ENCODE results near the gene ABCC3.

ABCC3 gene

DNA sequence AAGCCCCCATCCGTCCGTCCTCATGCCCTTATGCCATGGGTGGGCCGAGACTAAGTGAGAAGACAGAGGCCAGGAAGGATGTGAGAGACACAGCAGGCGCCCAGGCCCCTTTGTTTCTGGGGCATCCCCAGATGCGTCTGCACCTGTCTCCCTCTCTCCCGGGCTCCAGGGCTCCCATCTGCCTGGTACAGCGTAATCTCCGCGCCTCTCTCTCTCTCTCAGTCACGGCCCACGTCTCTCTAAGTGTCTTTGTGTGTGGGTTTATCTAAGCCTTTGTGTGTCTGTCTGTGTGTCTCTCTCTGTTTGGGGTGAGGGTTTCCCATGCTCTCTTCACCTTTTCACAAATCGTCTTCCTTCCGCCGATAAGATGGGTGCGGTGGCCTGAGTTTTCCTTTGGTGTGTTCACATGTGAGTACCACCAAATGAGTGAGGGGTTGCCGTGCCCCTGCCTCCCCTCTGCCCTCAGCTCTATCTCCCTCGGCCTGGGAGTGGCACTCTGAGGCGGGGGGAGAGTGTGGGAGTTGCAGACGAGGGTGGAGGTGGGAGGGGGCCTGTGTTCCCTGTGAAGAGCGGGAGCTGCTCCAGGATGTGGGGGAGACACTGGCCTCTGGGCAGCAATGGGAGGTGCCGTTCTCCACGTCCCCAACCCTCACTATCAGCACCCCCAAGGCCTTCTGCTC is 25.8 kb upstream of the ABCC3 start:
- DNase-seq = peak; percentile 43

DNA sequence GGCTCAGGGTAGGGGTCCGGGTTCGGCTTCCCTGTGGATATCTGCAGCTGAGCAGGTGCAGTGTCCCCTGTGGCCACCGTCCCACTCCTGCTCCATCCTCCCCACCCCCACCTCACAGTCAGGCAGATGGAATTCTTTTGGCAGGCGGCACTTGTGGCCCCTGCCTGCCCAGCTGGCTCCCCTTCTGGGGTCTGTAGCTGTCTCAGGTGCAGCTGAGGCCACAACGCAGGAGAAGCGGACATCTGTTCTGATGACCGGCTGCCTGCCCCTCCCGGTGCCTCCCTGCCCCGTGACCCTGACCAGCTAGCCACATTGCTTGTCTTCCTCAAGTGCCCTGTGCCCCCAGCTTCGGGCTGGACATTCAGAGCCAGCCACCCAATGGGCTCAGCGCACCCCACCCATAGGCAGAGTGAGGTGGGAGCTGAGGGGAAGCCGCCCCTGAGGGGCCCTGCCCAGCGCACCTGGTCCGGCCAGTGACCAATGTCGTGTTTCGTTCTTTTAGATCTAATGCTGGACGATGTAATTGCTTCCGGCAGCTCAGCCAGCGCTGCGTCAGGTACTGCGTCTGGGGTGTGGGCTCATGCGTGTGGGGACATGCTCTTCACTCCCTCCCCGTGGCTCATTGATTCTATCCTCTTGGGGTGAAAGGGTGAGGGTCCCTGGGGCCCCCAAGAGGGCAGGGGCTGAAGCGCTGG is 25.2 kb upstream of the ABCC3 start:
- no peak for DNase-seq

DNA sequence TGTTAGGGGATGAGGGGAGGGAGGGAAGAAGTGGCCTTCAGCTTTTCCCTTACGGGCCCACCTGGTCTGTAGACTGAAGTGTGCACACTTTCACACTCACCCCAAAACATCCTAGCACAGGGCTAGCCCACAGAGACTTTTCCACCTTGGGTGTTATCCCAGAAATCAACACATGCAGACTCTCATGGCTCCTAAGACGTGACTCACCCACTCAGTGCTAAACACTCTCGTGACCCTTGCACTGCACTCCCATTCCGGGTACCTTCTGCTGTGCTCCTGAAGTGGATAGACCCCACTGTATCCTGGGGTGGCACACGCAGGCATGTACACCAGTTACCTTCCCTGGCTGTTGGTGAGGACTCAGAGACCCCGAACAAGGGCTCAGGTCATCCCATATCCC is 23.0 kb upstream of the ABCC3 start:
- DNase-seq = no peak

DNA sequence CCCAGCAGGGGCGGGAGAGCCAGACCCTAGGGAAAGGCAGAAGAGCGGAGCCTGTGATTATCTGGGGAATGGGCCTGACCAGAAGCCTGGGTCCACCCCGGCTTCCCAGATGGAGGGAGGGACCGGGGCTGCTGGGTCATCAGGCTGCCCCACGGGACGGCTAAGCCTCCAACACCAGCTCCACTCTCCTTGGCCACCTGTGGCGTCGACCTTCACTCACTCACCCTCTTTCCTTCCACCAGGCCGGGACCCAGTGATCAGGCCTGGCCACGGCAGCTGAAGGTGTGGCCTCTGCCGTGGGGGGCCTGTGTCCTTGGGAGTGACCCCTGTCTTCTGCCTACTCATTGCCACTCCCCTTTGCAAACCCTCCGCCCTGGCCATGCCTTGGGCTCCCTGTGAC is 22.4 kb upstream of the ABCC3 start:
- DNase-seq = no peak

DNA sequence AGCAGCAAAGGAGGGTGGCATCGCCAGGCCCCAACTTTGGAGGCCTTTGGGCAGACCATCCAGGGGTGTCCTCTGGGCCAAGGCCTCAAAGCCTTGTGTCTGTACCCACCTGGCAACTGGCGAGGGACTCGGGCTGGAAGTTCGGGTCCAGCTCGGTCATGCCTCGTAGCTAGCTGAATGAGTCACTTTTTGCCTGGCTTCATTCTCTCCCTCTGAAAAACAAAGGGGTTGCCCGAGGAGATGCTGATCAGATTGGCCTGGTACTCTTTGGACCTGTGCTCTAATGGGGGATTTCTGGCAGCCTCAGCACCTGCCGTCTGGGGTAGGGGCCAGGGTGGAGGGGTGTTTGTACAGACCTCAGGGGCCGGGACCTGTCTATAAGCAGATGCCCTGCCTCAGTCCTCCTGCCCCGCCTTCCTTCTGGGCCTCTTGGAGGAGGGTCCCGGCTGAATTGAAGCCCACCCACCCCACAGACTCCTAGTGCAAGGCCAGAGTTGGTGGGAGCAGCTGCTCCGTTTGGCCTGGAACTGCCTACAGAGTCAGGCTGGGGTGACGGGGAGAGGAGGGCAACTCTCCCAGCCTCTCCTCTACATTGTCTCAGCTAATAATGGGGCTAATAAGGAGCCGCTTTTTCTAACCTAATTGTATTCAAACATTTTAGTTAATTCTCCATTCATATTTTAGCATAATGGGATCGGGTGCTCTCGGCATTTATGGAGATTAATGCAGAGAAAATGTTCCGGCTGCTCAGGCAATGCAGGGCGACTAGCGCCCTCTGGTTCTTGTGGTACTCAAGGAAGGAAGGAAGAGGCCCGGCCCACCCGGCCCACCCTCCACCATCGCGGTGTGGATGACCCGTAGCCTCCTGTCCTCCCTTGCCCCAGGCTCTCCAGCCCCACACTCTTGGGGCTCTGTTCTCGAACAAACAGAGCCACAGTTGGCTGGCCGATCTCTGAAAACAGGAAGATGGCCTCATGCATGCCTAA is 21.4 kb upstream of the ABCC3 start:
- DNase-seq = no peak

DNA sequence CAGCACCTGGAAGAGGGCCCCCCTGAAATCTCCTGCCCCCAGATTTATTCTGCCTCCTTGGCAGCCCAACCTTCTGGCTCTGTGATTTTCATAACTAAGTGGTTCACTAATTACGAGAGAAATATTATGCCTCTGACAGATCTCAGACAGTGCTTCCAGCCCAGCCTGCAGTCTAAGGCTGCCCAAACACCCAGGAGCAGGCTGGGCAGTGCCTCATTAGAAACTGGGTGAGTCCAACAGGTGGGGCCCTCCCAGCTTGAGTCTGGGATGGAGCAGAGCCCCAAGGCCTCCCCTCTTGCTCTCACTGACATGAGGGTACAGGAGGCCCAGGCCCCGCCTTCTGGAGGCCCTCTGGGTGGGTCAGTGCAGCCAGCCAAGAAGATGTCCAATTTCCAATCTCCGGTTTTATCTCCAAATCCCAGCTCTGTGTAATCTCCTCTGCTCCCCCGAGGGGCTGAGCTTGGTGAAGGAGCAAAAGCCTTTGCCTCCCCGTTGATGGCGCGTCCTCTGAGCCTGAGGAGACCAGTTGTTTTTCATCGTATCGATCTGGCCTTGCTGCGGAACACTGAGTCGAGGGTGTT is 20.1 kb upstream of the ABCC3 start:
- DNase-seq = no peak

DNA sequence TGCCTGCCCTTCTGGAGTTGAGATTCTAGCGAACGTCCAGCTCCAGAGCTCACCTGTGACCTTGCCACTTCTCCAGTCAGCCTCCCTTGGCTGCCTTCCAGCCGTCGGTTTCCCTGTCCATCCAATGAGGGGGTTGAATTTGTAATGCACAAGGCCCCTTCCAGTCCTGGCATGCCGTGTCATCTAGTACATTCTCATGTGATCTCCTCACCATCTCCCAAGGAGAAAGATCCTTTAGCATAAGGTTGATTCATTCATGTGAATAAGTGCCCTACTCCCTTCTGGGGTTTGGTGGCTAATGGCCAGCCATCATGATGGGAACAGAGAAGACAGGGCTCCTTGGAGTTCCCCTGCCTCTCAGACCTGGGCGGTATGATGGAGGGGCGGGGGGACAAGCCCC is 18.9 kb upstream of the ABCC3 start:
- DNase-seq = no peak

DNA sequence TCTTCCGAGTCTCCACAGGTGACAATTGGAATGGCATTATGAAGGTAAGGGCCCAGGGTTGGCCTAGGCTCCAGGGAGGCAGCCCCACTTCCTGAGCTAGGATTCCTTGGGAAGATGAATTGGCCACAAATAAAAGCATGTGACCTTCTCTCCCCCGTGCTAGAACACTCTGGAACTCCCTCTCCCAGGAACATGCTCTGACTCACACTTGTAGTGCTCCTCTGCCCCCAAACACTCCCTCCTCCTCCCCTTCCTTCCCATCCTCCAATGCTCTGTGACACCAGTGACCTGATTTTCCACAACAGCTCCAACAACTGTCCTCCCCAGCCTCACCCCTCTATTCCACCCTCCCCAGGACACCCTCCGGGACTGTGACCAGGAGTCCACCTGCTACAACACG is 16.4 kb upstream of the ABCC3 start:
- DNase-seq = no peak

DNA sequence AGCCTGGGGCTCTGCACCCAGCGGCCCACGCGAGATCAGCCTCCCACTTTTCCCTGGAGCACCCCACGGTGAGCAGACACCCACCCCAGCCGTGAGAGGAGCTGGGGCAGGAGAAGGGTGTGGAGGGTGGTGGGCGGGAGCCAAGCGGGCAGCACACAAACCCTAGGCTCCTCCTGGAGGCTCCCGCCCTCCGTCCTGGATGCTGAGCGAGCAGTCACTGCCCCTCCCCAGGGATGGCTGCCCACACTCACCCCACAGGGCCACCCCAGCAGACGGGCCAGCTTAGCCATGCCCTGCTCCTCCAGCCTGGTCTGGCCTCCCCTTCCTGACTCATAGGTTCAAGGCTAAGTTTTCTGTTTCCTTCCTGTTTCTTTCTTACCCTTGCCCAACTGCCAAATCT is 15.7 kb upstream of the ABCC3 start:
- DNase-seq = no peak

DNA sequence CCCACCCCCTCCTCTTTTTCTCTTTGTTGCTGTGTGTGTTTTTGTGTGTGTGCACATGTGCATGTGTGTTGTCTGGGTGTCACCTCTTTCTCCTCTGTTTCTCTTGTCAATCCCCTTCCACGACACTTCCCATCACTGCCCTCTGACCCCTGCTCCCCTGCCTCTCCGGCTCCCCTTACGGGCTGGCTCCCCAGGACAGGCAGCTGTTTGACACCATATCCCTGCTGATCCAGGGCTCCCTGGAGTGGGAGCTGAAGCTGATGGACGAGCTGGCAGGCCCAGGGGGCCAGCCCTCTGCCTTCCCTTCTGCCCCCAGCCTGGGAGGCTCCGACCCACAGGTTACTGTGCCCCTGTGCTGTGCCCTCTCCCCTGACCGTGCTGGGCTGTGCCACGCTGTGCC is 15.2 kb upstream of the ABCC3 start:
- DNase-seq = no peak

DNA sequence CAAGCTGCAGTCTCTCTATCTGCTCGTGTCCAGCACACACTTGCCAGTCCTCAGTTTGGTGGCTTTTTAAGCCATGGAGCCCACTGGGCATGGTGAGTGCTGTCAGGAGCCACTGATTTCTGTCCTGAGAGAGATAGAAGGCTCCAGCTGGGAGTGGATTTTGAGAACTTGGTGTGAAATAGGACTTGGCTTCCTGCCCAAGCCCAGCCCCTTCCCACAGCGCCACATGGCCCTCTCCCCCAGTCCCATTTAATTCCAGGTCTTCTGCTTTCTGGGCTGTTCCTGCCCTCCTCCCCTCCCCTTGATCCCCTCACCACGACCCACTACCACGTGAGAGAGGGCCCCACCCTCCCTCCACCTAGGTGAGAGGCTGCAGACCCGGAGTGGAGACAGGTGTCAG is 14.4 kb upstream of the ABCC3 start:
- DNase-seq = no peak

DNA sequence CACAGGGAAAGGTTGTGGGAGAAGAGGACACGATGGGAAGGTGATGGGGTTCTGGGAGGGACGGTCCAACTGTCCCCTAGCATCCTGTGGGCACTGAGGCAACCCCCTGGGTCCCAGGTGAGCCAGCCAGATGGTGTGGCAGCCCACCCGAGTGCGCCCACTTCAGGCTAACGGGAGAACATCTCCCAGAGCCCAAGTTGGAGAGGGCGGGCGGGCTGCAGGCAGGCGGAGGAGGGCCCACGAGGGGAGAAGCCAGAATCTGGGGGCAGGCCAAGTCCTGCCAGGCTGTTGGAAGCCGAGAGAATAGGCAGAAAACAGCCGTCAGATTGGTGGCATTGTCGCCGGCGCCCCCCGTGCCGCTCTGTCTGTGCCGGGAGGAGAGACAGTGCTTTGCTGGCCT is 13.8 kb upstream of the ABCC3 start:
- DNase-seq = no peak

DNA sequence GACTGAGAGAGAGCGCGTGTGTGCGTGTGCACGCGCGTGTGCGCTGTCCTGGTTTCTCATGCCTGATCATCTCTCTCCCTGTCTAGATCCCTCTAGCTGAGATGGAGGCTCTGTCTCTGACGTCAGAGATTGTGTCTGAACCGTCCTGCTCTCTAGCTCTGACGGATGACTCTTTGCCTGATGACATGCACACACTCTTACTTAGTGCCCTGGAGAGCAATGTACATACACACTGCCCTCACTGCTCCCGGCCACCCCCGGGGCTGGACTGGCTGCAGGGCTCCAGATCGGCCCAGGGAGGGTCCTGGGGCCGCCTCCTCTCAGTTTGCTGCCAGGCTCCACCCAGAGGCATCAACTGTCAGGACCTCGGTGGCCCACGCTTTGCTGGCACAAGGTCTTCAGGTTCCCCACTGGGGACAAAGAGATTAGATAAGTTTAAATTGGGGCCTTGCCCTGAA is 13.1 kb upstream of the ABCC3 start:
- no peak for DNase-seq

DNA sequence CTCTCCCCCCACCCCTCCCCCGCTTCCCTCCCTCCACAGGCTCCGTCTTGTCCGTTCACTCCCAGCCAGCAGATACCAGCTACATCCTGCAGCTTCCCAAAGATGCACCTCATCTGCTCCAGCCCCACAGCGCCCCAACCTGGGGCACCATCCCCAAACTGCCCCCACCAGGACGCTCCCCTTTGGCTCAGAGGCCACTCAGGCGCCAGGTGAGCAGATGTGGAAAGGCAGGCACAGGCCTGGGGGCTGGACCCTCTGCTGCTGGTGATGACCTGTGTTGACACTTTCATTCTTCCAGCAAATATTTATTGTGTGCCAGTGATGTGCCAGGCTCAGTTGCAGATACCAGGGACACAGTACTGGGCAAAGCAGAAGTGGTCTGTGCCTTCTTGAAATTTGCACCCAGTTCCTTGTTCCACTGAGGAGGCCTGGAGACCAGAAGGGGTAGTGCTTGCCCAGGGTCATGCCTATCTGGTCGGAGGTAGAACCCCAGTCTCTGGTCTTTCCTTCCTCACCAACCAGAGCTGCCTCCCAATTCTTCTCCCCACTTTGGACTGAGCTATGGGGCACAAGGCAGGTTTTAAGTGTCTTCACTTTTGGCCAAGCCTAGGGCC is 10.3 kb upstream of the ABCC3 start:
- no peak for DNase-seq

DNA sequence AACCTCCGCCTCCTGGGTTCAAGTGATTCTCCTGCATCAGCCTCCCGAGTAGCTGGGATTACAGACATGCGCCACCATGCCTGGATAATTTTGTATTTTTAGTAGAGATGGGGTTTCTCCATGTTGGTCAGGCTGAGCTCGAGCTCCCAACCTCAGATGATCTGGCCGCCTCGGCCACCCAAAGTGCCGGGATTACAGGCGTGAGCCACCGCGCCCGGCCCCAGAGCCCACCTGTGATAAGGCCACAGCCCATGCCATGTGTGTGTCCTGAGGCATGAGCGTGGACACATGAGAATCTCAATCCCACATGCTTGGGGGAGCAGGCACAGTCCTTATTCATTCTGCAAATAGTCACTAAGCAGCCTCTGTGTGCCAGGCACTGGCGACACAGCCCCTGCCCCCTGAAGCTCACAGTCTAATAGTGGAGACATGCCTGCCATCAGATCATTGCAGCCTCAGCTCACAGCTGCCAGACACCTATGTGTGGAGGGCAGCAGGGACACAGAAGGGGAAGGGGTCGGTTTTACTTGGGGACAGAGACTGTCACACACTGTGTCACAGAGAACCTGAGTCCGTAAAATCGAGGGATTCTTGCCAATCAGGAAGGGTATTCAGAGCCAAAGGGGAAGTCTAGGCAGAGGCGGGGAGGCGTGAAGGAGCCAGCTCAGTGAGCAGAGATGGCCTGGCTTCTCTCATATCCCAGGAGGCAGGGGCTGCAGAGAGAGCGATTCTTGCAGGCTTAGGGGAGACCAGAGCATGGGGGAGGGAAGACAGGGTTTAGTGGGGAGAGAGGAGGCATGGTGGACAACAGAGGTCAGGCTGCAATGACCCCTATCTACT is 9.4 kb upstream of the ABCC3 start:
- DNase-seq = no peak

DNA sequence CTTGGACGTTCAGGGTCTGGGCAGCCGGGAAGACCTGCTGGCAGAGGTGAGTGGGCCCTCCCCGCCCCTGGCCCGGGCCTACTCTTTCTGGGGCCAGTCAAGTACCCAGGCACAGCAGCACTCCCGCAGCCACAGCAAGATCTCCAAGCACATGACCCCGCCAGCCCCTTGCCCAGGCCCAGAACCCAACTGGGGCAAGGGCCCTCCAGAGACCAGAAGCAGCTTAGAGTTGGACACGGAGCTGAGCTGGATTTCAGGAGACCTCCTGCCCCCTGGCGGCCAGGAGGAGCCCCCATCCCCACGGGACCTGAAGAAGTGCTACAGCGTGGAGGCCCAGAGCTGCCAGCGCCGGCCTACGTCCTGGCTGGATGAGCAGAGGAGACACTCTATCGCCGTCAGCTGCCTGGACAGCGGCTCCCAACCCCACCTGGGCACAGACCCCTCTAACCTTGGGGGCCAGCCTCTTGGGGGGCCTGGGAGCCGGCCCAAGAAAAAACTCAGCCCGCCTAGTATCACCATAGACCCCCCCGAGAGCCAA is 8.6 kb upstream of the ABCC3 start:
- DNase-seq = peak; percentile 74

DNA sequence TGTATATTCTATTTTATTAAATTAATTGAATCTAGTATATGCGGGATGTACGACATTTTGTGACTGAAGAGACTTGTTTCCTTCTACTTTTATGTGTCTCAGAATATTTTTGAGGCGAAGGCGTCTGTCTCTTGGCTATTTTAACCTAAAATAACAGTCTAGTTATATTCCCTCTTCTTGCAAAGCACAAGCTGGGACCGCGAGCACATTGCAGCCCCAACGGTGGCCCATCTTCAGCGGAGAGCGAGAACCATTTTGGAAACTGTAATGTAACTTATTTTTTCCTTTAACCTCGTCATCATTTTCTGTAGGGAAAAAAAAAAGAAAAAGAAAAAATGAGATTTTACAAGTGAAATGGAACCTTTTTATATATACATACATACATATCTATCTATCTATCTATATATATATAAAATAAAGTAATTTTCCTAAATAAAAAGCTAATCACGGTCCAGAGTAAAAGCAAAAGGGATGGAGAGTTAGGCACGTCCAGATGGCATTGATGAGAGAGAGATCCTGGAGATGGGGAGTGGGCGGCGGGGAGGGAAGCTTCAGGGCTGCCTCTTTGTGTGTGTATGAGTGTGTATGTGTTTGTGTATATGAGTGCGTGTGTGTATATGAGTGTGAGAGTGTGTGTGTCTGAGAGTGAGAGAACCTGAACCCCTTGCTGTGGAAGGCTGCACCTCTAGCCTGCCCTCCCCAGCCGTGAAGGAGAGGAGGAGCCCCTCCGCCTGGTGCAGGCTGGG is 7.5 kb upstream of the ABCC3 start:
- DNase-seq = no peak

DNA sequence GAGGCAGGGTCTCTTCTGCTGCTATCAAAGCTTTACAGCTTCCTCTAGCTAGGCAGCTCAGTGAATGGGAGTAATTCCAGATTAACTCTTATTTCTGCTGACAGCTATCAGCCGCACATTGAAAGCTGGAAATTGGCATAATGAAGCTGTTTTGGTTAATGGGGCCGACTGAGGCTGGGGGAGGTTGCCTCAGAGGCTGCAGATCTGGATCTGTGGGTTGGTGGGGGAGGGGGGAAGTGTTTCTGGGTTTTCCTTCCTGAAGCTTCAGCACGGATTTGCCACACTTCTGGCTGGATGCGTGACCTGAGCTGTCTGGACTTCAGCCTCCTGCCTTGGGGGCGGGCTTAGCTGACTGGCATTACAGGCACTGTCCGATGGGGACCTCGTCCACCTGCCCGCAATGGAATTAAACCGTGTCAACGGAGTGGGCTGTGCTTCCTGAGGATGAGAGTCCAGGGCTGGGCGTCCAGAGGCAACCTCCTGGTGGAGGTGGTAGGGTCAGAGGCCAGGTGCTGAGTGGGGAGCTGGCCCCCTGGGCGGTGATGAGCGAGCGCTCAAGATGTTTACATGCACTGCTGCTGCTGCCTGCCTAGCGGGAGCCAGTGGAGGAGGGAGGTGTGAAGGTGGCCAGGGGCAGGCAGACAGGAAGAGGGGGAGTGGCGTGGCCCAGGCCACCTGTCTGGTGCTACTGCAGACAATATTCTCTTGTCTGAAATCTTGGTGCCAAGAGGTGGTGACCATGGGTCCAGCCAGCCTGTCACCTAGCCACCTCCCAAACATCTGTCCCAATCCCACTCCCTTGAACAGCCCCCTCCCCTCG is 6.7 kb upstream of the ABCC3 start:
- DNase-seq = no peak

DNA sequence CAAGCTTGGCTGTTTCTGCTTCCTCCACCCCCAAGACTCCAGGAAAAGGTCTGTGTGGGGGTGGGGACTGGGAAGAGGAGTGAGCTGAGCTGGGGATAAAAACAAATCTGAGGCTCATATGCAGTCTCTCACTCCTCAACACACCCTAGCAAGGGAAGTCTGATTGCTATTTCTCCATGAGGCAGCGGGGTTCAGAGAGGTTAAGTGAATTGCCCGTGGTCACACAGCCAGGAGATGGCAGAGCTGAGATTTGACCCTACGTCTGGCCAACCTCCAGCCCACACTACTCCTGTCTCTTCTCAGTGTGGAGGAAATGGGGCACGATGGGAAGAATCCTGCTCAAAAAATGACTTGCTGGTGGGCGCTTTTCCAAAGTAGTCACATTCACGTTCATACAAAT is 4.8 kb upstream of the ABCC3 start:
- DNase-seq = no peak

Measured in NCI-H1105 (cell line).